BJ (cell line): ENCODE results near the gene HSPG2. TPM values are rescaled to one million over a fixed set of nuclear protein-coding genes. Genes with fewer than 3 reads are reported as not detected.

Source experiments
- CTCF ChIA-PET: fragments of 350-600 bp; formaldehyde crosslinking; extraction: SDS; loops from one replicate; lab custom pipeline; 2021; ENCODE audit warnings: antibody characterized with exemption, inconsistent platforms; lab: Yijun Ruan, JAX
- POLR2A ChIA-PET: fragments of 300-600 bp; sonication (Branson Sonifier 250); formaldehyde crosslinking; extraction: SDS; loops from one replicate; lab custom pipeline; 2021; ENCODE audit warnings: antibody characterized with exemption; lab: Charles Lee
- DNase-seq: peaks from one replicate; pipeline ENCODE4 v3.0.0-alpha.2; 2011; ENCODE audit warnings: low read depth
- H3K27me3 ChIP-seq: 2 replicates; pipeline ENCODE4 v1.6.0; 2011; ENCODE audit warnings: low read length; ENCODE audit not compliant: control insufficient read depth, insufficient read depth
- H3K36me3 ChIP-seq: 2 replicates; pipeline ENCODE4 v1.5.1; 2011; ENCODE audit warnings: low read length; ENCODE audit not compliant: control insufficient read depth, insufficient read depth
- H3K4me3 ChIP-seq: 2 replicates; pipeline ENCODE4 v1.5.1; 2011; ENCODE audit warnings: low read depth, mild to moderate bottlenecking, control low read depth, low read length
- polyA plus RNA-seq: library from polyadenylated mRNA; depleted of rRNA; stranded (reverse); fragments of >200 nt; gene quantifications from 2 replicates; pipeline ENCODE4 v1.2.3, GENCODE V29; 2011
- TF ChIP-seq, protein P1 (sequence below): IDR thresholded peaks from 2 replicates; pipeline ENCODE4 v1.5.1; 2011; ENCODE audit warnings: low read depth, mild to moderate bottlenecking, control low read depth, inconsistent platforms, low read length, moderate library complexity; ENCODE audit not compliant: insufficient read depth

HSPG2 gene
- polyA plus RNA-seq, 1 experiment = 45.1 TPM

DNA sequence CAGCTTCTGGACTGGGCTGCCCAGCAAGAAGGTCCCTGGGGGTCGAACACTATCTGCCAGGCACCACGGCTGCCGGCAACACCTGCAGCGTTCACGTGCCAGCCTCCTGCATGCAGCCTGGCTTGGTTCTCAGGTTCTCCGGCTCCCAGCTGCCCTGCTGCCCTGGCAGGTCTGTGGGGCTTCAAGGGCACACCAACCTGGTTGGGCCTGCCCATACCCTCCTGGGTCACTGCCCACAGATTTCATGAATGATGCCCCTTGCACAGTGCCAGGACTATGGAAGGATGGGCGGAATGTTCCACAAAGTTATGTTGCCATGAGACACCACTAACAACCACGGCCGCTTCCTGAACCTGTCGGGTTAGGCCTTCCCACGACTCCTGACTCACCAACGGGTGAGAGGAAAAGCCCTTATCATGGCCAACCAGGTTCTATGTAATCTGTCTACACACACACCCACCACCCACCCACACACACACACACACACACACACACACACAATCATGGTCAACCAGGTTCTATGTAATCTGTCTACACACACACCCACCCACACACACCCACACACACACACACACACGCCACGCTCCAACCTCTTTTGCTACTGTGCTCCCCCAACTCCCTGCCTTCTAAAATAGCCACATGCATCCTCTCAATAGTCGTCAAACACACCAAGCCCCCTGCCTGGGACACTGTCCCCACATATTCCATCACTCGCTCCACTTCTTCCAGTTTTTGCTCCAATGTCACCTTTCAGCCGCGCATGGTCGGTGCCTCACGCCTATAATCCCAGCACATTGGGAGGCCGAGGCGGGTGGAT, 32.2 kb downstream of the HSPG2 start:
- TF ChIP-seq, protein P1, sequence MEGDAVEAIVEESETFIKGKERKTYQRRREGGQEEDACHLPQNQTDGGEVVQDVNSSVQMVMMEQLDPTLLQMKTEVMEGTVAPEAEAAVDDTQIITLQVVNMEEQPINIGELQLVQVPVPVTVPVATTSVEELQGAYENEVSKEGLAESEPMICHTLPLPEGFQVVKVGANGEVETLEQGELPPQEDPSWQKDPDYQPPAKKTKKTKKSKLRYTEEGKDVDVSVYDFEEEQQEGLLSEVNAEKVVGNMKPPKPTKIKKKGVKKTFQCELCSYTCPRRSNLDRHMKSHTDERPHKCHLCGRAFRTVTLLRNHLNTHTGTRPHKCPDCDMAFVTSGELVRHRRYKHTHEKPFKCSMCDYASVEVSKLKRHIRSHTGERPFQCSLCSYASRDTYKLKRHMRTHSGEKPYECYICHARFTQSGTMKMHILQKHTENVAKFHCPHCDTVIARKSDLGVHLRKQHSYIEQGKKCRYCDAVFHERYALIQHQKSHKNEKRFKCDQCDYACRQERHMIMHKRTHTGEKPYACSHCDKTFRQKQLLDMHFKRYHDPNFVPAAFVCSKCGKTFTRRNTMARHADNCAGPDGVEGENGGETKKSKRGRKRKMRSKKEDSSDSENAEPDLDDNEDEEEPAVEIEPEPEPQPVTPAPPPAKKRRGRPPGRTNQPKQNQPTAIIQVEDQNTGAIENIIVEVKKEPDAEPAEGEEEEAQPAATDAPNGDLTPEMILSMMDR = no peak
- no peak for DNase-seq
- Histone ChIP-seq H3K36me3 (peaks cover 7% of the 10 kb centered on the region), H3K27me3 (no peaks in the 10 kb centered on the region), H3K4me3 (no peak overlapping the region)
- CTCF ChIA-PET = interaction anchor here (1.0 kb wide), 1 partner anchor 19 kb away, joined by 3 read pairs; no protein-coding TSS in a partner anchor
- POLR2A ChIA-PET = no interaction called here

GRCh38 chr1:21904454-21904703, 32.7 kb downstream of the HSPG2 start:
- no peaks in the 10 kb centered on the region for H3K27me3 ChIP-seq
- CTCF ChIA-PET = no interaction called here
- no peak overlapping the region for H3K4me3 ChIP-seq
- POLR2A ChIA-PET = no interaction called here
- TF ChIP-seq, protein P1 = no peak
- peaks cover 7% of the 10 kb centered on the region for H3K36me3 ChIP-seq
- DNase-seq = no peak

DNA sequence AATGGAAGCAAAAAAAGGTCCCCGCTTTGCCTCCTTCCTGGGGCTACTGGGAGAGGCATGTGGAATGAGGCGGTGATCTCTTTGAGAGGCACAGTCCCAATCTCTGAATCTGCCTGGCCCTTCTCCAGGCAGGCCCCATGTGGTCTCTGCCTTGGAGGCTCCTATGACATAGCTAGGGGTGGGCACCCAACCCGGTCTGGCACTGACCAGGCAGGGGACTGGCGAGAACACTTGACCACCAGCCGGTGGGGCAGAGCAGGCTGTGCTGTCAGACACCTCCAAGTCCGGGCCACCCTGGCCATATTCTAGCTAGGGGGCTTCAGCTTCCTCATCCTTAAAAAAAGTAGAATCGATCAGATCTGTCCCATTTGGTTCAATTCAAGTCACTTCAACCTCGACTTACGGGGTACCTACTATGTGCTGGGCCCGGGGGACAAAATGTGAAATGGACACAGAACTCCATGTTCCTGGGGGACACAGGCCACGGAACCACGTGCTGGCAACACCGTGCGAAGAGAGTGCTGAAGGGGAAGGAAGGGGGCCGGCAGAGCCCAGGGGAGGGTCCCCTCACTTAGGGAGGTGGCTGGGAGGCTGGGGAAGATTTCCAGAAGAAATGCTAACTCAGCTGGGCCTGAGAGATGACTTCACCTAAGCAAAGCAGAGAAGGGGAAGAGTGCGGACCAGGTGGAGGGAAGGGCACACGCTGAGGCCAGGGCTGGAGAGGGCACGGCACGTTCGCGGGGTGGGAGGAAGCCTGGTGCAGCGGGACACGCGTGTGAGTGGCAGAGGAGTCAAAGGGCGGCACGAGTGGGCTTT, 33.3 kb downstream of the HSPG2 start:
- DNase-seq = no peak
- no peak overlapping the region for H3K4me3 ChIP-seq
- POLR2A ChIA-PET = no interaction called here
- no peaks in the 10 kb centered on the region for H3K27me3 ChIP-seq
- TF ChIP-seq, protein P1 = no peak
- CTCF ChIA-PET = interaction anchor here (0.8 kb wide), 1 partner anchor 32 kb away, joined by 3 read pairs; no protein-coding TSS in a partner anchor
- H3K36me3 ChIP-seq = peaks cover 7% of the 10 kb centered on the region

GRCh38 chr1:21902026-21903012, 34.8 kb downstream of the HSPG2 start:
- TF ChIP-seq, protein P1 = no peak
- POLR2A ChIA-PET = interaction anchor here (0.5 kb wide), 1 partner anchor 91 kb away, joined by 3 read pairs; no protein-coding TSS in a partner anchor

More at GRCh38 chr1:21902026-21903012, 34.8 kb downstream of the HSPG2 start:
- DNase-seq = no peak
- CTCF ChIA-PET = interaction anchor here (1.0 to 1.1 kb wide), 2 partner anchors 18 to 61 kb away, joined by 3 read pairs; no protein-coding TSS in a partner anchor
- H3K36me3 ChIP-seq = peaks cover 7% of the 10 kb centered on the region
- H3K27me3 ChIP-seq = no peaks in the 10 kb centered on the region
- no peak overlapping the region for H3K4me3 ChIP-seq
